HepG2 (cell line): Measurements from ENCODE around the gene TTLL10. TPM values are rescaled to one million over a fixed set of nuclear protein-coding genes. Genes with fewer than 3 reads are reported as not detected.

Experiments used
- CAMTA2 ChIP-seq: sonication (generic); formaldehyde crosslinking; IDR thresholded peaks from 2 replicates; pipeline ENCODE4 v1.4.0; 2020; ENCODE audit warnings: mild to moderate bottlenecking, missing genetic modification reagents, borderline replicate concordance
- CC2D1A ChIP-seq: sonication (generic); formaldehyde crosslinking; IDR thresholded peaks from 2 replicates; pipeline ENCODE4 v1.8.1; 2023; ENCODE audit warnings: mild to moderate bottlenecking, missing genetic modification reagents
- CCDC6 ChIP-seq: sonication (generic); formaldehyde crosslinking; IDR thresholded peaks from 2 replicates; pipeline ENCODE4 v1.8.1; 2022; ENCODE audit warnings: mild to moderate bottlenecking, missing genetic modification reagents, moderate library complexity
- DPF2 ChIP-seq: sonication (generic); formaldehyde crosslinking; IDR thresholded peaks from 2 replicates; pipeline ENCODE4 v1.4.0; 2020; ENCODE audit warnings: mild to moderate bottlenecking, low read depth, missing genetic modification reagents, borderline replicate concordance
- HIVEP1 ChIP-seq: sonication (generic); formaldehyde crosslinking; IDR thresholded peaks from 2 replicates; pipeline ENCODE4 v1.4.0; 2020; ENCODE audit warnings: mild to moderate bottlenecking, missing genetic modification reagents
- KLF16 ChIP-seq, 2 experiments: sonication (generic) in 1 of 2; formaldehyde crosslinking in 1 of 2; IDR thresholded peaks; 2 replicates each; pipeline versions ENCODE4 v1.6.1 to v1.8.0; 2016 to 2023; ENCODE audit warnings: missing genetic modification reagents in 2 of 2, missing compliant biosample characterization in 1 of 2
- TCF7 ChIP-seq: sonication (generic); IDR thresholded peaks from 2 replicates; pipeline ENCODE4 v1.6.1; 2016; ENCODE audit warnings: antibody characterized with exemption, low read depth
- ZBTB33 ChIP-seq: sonication (generic); formaldehyde crosslinking; IDR thresholded peaks from 2 replicates; pipeline ENCODE4 v1.4.0; 2020; ENCODE audit warnings: missing genetic modification reagents
- ZFP90 ChIP-seq: sonication (generic); formaldehyde crosslinking; IDR thresholded peaks from 2 replicates; pipeline ENCODE4 v1.8.0; 2022; ENCODE audit warnings: missing genetic modification reagents, mild to moderate bottlenecking, inconsistent platforms, borderline replicate concordance
- ZNF232 ChIP-seq: sonication (generic); formaldehyde crosslinking; IDR thresholded peaks from 2 replicates; pipeline ENCODE4 v1.4.0; 2020; ENCODE audit warnings: missing genetic modification reagents, borderline replicate concordance
- ZNF275 ChIP-seq: sonication (generic); formaldehyde crosslinking; IDR thresholded peaks from 2 replicates; pipeline ENCODE4 v1.8.0; 2022; ENCODE audit warnings: missing genetic modification reagents, mild to moderate bottlenecking, inconsistent platforms, borderline replicate concordance
- ZNF543 ChIP-seq: sonication (generic); formaldehyde crosslinking; IDR thresholded peaks from 2 replicates; pipeline ENCODE4 v1.4.0; 2020; ENCODE audit warnings: mild to moderate bottlenecking, missing genetic modification reagents
- ZNF605 ChIP-seq: sonication (generic); formaldehyde crosslinking; IDR thresholded peaks from 2 replicates; pipeline ENCODE4 v1.8.0; 2022; ENCODE audit warnings: mild to moderate bottlenecking, missing genetic modification reagents
- polyA plus RNA-seq, 8 experiments: library from polyadenylated mRNA; depleted of rRNA in 3 of 8; stranded (reverse) in 7 of 8; unstranded in 1 of 8; fragments of >200 nt; fragmentation: Illumina TruSeq in 4 of 8; extraction: Trizol in 4 of 8; gene quantifications; 2 replicates each; pipeline versions ENCODE4 v1.2.1 to v1.2.3, GENCODE V29; 2011 to 2016; ENCODE audit warnings: low read depth in 4 of 8, missing spikeins in 1 of 8, mixed read lengths in 1 of 8; ENCODE audit not compliant: insufficient read depth in 1 of 8
- total RNA-seq, 5 experiments: library from RNA; depleted of rRNA; stranded (reverse); fragments of >200 nt; fragmentation: Illumina TruSeq; extraction: Trizol; gene quantifications; 2 replicates each; pipeline ENCODE4 v1.2.3, GENCODE V29; 2016; ENCODE audit warnings: low read depth in 1 of 5

The TTLL10 gene
- total and polyA plus RNA-seq, 2 of the 13 experiments (the other 11 are each of a cell fraction or from before 2014, with no cell fraction given), result not detected

- TF ChIP-seq ZNF275 (CRISPR knock-in tag), result no peak
- TF ChIP-seq ZFP90 (CRISPR knock-in tag), result no peak
- TF ChIP-seq CAMTA2 (CRISPR knock-in tag), result no peak
- TF ChIP-seq ZNF543, result no peak
- no peak for TF ChIP-seq ZNF605
- no peak for TF ChIP-seq ZNF232 (CRISPR knock-in tag)
- TF ChIP-seq HIVEP1 (CRISPR knock-in tag), result no peak
- no peak for TF ChIP-seq CC2D1A (CRISPR knock-in tag)
- no peak for TF ChIP-seq KLF16 (CRISPR knock-in tag; IDR thresholded peaks at IDR 0.05)
- TF ChIP-seq ZBTB33 (CRISPR knock-in tag), result no peak
- no peak for TF ChIP-seq CCDC6 (CRISPR knock-in tag)
- no peak for TF ChIP-seq TCF7
- no peak for TF ChIP-seq DPF2 (CRISPR knock-in tag)
- TF ChIP-seq, all 625 proteins: peak for 0
These were observed 18.1 kb downstream of the TTLL10 start (continued) for GRCh38 chr1:1191734-1192133.
